AG10803 (cell line): ENCODE data around the gene SLC16A13.

ENCODE experiments used
- DNase-seq: peaks from one replicate; pipeline ENCODE4 v3.0.0; 2010; ENCODE audit warnings: low read depth
- H3K4me3 ChIP-seq: 2 replicates; pipeline ENCODE4 v1.5.1; 2011; ENCODE audit warnings: mild to moderate bottlenecking, low read length, control low read depth
- CTCF ChIP-seq: conservative IDR thresholded peaks from 2 replicates; pipeline ENCODE4 v1.5.1; 2011; ENCODE audit warnings: mild to moderate bottlenecking, low read length, control low read depth, inconsistent platforms

The SLC16A13 gene

GRCh38 chr17:7003745-7004144, 32.1 kb upstream of the SLC16A13 start:
- DNase-seq = no peak
- TF ChIP-seq CTCF = no peak
- no peak overlapping the region for H3K4me3 ChIP-seq

- H3K4me3 ChIP-seq = no peak overlapping the region
- peak; percentile 52 for DNase-seq
- peak; percentile 74 for TF ChIP-seq CTCF
Measured at GRCh38 chr17:7004398-7005253, 31.2 kb upstream of the SLC16A13 start.

- TF ChIP-seq CTCF = no peak
- no peak for DNase-seq
- no peak overlapping the region for H3K4me3 ChIP-seq
Measured at GRCh38 chr17:7005716-7006115, 30.1 kb upstream of the SLC16A13 start.

GRCh38 chr17:7007143-7007542, 28.7 kb upstream of the SLC16A13 start:
- TF ChIP-seq CTCF = no peak
- no peak for DNase-seq
- no peak overlapping the region for H3K4me3 ChIP-seq

- H3K4me3 ChIP-seq = peak overlapping the region; percentile 21
- TF ChIP-seq CTCF = no peak
- DNase-seq = no peak
Measured at GRCh38 chr17:7010523-7010922, 25.3 kb upstream of the SLC16A13 start.

- DNase-seq = no peak
- no peak for TF ChIP-seq CTCF
- peak overlapping the region; percentile 96 for H3K4me3 ChIP-seq
Measured at GRCh38 chr17:7011415-7011814, 24.4 kb upstream of the SLC16A13 start.

- DNase-seq = no peak
- no peak for TF ChIP-seq CTCF
- H3K4me3 ChIP-seq = peak overlapping the region; percentile 96
Measured at GRCh38 chr17:7011942-7012254, 23.9 kb upstream of the SLC16A13 start.
